ENCODE measurements around the gene USP10.
"Not testable (repeated sequence)": the region's sequence is repeated elsewhere in the genome, so short reads cannot be mapped to it uniquely, and the experiment has no call there.

Gene USP10

GRCh38 chr16:84693869-84694268 is 5.9 kb upstream of the USP10 start:
- not testable (repeated sequence) for DNase-seq (ENCODE audit: low read depth, low spot score)

GRCh38 chr16:84694980-84695379 is 4.8 kb upstream of the USP10 start:
- no peak for DNase-seq (ENCODE audit: low read depth, low spot score)

DNA sequence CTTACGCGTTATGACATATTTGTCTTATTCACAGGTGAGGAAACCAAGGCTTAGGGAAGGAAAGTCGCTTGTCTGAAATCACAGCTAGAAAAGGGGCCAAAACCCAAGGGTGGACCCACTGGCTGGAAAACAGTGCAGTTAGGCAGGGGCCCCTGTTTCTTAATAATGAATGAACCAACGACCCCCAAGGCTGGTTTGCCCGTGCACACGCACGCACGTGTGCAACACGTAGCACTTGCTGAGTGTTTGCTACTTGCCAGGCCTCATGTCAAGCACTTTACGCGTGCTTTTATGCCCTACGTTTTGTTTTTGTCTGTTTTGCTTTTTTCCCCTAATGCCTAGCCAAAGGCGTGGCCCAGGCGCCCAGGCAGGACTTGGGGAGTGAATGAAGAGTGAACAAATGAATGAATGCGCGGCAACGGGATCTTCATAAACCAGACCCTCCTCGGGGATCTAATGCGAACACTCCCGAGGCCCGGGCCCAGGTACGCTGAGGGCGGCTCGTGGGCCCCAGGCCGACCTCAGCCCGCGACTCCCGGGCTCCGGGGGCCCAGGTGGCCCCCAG is 571 bp upstream of the USP10 start:
- DNase-seq (ENCODE audit: low read depth, low spot score): no peak

GRCh38 chr16:84700446-84701300 is 873 bp downstream of the USP10 start:
- no peak for DNase-seq (ENCODE audit: low read depth, low spot score)

GRCh38 chr16:84703681-84704080 is 3.9 kb downstream of the USP10 start:
- no peak for DNase-seq (ENCODE audit: low read depth, low spot score)

DNA sequence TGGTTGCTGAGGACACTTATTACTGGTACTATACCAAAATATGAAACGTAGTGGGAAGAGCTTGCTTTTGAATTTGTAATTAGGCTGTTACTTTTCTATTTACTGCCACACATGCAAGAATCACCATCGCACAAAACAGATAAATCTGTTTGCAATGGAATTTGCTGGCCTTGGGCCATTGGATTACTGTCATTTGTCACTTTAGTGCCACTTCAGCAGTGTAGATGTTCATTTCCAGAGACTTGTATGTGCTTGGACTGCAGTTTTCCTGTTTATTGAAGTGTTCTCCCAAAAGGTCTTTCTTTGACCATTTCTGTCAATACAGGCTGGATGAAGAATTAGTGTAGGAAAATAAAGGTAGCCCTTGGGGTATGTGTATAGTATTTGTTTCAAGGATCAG is 4.5 kb downstream of the USP10 start:
- no peak for DNase-seq (ENCODE audit: low read depth, low spot score)

DNA sequence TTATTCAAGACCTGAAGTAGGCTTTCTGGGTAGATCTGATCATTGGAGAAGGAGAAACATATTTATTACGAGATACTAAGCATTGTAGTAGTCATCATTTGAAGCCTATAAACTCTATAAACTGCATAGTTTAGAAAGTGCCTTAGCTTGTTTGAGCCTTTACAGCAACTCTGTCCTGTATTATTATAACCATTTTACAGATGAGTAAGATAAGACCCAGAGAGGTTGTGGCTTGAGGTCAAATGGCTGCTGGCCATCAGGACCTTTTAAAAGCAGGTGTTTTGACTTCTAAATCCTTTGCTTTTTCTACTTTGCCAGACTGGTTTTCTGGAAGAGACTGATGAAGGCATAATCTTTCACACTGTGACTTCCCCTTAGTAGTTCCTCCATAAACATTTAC is 7.1 kb downstream of the USP10 start:
- DNase-seq (ENCODE audit: low read depth, low spot score): no peak

DNA sequence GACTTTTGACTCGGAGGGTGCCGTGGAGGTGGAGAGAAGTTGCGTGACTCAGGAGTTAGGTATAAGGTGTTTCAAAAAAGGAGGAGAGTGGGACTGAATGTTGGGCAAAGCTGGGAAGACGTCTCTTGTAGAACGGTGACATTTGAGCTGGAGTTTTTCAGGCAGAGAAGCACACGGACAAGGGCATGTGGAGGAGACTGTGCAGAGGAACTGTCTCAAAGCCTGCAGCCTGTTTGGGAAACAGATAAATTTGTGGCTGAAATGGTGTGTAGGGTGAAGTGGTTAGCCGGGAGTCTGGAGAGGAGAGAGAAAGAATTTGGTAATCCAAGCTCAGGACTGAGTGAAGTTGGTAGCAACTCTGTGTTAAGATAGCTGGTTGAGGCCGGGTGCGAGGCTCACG is 9.8 kb downstream of the USP10 start:
- DNase-seq (ENCODE audit: low read depth, low spot score): no peak

- no peak for DNase-seq (ENCODE audit: low read depth, low spot score)
Observed at GRCh38 chr16:84710686-84711085, 10.9 kb downstream of the USP10 start.

DNA sequence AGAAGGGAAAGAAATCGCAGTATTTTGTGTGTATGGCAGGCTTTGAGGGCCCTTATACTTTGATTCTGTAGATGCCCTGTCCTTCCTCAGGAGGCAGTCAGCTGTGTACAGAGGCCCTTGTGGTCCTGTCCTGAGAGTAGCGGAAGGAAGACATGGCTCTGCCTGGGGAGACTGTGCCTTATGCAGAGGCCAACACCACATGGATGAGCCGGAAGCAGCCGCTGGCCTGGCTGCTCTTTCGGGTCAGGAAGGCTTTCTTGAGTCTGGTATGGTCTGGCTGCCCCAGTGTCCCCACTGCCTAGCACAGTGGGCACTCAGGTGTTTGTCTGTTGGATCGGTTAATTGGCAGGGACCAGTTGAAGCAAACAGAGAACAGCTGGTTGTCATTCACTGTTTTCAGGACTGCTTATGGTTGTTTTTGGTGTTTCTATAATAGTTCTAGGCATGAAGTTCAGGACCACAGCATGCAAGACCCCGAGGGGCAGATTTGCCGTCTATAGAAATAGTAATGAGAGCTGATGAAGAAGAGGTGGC is 12.4 kb downstream of the USP10 start:
- DNase-seq (ENCODE audit: low read depth, low spot score): no peak

GRCh38 chr16:84712801-84713775 is 13.3 kb downstream of the USP10 start:
- DNase-seq (ENCODE audit: low read depth, low spot score): no peak

DNA sequence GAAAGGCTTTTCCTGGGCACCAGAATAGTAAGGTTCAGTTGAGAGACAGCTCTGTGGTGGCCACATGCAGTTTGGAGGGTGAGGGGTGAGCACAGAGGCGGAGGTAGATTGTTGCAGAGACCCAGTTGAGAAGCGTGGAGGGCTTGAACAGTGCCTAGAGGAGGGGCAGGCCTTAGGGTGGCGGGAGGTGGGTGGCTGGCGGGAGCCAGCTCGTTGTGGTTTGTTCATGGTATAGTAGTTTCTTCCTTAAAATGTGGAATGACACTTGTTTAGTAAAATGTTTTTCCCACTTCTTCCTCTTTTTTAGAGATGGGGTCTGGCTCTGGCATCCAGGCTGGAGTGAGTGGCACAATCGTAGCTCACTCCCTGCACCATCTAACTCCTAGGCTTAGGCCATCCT is 14.2 kb downstream of the USP10 start:
- DNase-seq (ENCODE audit: low read depth, low spot score): no peak

- no peak for DNase-seq (ENCODE audit: low read depth, low spot score)
Observed at GRCh38 chr16:84715424-84715823, 15.6 kb downstream of the USP10 start.

DNA sequence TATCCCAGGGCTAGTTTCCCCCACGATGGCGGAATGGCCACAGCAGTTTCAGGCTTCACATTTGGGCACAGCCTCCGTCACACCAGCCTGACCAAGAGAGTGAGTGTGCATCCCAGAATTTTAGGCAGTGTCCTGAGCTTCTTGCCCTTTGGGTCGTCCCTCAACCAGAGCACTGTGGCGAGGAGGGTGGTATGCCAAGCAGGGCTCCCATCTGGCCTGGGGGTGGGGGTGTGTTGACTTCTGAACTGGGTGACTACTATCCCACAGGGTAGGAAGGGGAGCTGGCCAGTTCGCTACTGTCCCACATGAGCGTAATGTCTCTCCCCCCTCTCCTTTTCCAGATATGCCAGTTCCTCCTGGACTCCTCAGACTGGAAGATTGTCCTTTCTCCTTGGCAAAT is 16.1 kb downstream of the USP10 start:
- no peak for DNase-seq (ENCODE audit: low read depth, low spot score)

- DNase-seq (ENCODE audit: low read depth, low spot score): no peak
Observed at GRCh38 chr16:84716740-84717139, 16.9 kb downstream of the USP10 start.

DNA sequence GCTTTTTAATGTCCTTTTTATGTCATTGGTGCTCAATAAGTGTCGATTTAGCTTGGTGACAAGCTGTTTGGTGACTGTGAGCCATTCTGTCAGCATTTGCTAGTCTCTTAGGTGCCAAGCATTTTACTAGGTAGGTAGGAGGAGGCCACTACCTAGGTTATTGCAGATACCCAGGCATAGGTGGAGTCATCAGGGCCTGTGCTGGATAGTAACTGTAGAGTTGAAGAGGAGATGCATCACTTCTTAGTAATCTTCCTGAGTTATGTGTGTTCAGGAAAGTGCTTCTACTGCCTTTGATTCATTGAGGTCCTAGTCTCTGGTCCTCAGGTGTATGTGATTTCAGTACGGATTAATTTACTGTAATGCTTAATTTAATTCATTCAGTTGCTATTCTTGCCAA is 17.7 kb downstream of the USP10 start:
- no peak for DNase-seq (ENCODE audit: low read depth, low spot score)

- peak; percentile 40 for DNase-seq (ENCODE audit: low read depth, low spot score)
Observed at GRCh38 chr16:84720177-84720579, 20.4 kb downstream of the USP10 start.

GRCh38 chr16:84722068-84722467 is 22.3 kb downstream of the USP10 start:
- no peak for DNase-seq (ENCODE audit: low read depth, low spot score)

- DNase-seq (ENCODE audit: low read depth, low spot score): no peak
Observed at GRCh38 chr16:84723906-84724305, 24.1 kb downstream of the USP10 start.

GRCh38 chr16:84724606-84725309 is 25.0 kb downstream of the USP10 start:
- no peak for DNase-seq (ENCODE audit: low read depth, low spot score)

DNA sequence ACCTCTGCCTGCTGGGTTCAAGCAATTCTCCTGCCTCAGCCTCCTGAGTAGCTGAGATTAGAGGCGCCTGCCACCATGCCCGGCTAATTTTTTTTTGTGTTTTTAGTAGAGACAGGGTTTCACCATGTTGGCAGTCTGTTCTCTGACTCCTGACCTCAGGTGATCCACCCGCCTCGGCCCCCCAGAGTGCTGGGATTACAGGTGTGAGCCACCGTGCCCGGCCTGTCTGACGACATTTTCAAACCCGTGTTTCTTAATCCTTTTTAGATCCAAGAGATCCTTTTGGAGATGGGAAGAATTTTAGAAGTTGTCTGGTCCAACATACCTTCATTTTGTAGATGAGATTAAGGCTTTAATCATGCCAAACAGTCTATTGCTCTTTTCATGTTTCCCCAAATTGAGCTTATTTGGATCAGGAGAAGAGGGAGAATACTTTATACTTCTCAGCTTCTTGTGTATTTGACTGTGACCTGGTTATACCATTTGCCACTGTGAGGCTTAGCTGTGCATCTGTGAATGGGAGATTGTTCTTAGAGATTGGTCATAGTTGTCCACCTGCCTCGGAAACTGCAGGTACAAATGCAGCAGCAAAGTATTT is 25.8 kb downstream of the USP10 start:
- no peak for DNase-seq (ENCODE audit: low read depth, low spot score)
